D721Med (cell line): Measurements from ENCODE around the gene ZSCAN16.
A peak's percentile ranks its signal among the peaks of the same experiment; 100 is the strongest.

Experiments used
- DNase-seq: peaks from one replicate; pipeline ENCODE4 v3.0.0; 2011; ENCODE audit warnings: low spot score; ENCODE audit not compliant: insufficient read length
- FAIRE-seq: peaks from 2 replicates; lab custom pipeline; 2011; peaks lifted over from hg19 to GRCh38; lab: Jason Lieb, UNC
- TF ChIP-seq, protein P1 (sequence below): IDR thresholded peaks from 2 replicates; pipeline ENCODE4 v1.5.1; 2012; ENCODE audit warnings: mild to moderate bottlenecking, control low read depth; ENCODE audit not compliant: insufficient read depth; ENCODE audit errors: missing control alignments

The ZSCAN16 gene

DNA sequence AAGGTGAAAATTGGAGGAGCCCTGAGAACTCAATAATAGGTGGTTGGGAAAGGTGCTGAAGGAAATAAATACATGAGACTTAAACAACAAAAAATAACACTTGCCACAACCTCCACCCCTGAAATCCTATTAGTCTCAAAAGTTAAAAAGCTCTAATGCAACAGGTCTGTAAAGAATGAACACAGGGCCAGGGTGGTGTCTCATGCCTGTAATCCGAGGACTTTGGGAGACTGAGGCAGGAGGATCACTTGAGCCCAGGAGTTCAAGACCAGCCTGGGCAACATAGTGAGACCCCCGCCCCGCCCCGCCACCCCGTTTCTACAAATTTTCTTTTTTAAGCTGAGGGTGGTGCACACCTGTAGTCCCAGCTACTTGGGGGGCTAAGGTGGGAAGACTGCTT, 16.2 kb downstream of the ZSCAN16 start:
- FAIRE-seq = no peak
- TF ChIP-seq, protein P1, sequence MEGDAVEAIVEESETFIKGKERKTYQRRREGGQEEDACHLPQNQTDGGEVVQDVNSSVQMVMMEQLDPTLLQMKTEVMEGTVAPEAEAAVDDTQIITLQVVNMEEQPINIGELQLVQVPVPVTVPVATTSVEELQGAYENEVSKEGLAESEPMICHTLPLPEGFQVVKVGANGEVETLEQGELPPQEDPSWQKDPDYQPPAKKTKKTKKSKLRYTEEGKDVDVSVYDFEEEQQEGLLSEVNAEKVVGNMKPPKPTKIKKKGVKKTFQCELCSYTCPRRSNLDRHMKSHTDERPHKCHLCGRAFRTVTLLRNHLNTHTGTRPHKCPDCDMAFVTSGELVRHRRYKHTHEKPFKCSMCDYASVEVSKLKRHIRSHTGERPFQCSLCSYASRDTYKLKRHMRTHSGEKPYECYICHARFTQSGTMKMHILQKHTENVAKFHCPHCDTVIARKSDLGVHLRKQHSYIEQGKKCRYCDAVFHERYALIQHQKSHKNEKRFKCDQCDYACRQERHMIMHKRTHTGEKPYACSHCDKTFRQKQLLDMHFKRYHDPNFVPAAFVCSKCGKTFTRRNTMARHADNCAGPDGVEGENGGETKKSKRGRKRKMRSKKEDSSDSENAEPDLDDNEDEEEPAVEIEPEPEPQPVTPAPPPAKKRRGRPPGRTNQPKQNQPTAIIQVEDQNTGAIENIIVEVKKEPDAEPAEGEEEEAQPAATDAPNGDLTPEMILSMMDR = no peak
- no peak for DNase-seq

DNA sequence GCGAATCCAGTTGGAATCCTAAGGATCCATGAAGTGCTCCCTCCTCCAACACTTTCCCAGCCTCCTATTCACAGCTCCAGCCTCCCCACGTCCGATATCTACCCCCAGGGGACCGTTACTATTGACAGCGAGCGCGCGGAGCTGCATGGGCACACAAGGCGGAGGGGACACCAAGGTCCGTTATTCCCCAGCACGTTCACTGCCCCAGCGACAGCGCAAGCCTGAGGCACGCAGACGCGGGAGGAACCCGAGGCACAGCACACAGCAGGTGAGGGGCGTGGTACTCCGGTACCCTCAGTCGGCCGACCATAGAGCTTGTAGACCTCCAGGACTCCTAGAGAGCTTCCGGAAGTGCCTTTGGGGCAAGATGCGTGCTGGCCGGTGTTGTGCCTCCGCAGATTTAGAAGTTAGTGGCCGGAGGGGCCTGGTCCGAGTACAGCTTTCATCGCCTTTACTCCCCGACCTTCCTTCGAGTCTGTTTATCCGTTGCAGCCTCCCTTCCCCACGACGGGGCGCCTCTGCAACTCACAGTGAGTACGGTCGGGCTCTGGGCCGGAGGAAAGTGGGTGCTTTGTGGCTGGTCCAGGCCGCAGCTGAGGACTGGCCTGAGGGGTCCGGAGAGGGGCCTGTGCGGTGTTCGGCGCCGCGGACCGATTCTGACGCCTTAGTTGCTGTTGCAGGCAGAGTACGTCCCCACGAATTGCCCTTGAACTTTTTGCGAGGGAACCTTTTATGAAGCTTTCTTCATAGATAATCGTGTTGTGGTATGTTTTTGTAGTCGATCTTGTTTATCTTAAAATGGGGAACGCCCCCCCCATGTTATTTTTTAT, 17.3 kb downstream of the ZSCAN16 start, which contains the start of gene ZKSCAN8:
Gene ZKSCAN8, plus strand, starts transcription at position 384 of the 830 bp plus-strand sequence. CDS start 6,525 bp downstream, outside the sequence.
- TF ChIP-seq, protein P1 = no peak
- no peak for FAIRE-seq
- DNase-seq = peak; percentile 85

DNA sequence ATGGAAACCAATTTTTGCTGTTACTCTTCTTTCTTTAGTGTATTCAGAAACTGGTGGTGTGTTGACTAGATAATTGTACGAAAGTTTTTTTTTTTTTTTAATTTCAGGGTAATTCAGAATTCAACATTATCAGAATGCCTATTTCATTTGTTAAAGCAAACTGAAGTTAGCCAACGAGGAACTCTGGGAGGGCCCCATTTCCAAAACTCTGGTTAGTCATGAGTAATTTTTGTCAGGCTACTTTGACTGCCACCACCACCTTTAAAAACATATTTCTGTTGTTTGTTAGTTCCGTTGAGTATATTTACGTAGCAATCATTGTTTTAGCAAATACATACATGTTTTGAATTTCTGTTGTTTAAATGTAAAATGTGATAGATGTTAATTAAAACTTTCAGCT, 18.0 kb downstream of the ZSCAN16 start:
- TF ChIP-seq, protein P1 = no peak
- DNase-seq (no peak), FAIRE-seq (no peak)

DNA sequence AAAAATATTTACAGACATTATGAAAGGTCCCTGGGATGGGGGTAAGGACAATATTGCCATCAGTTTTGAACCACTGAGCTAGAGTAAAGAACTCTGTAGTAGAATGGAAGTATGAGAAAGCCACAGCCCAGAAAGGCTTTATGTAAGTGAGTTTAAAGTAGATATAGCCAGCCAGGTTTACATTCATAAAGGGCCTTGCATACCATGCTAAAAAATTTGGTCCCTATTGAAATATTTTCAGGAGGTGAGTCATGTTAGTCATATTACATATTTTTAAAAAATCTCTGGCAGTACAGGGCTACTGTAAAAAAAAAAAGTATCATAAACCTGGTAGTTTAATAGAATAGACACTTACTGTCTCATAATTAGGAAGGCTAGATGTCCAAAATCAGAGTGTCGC, 20.8 kb downstream of the ZSCAN16 start:
- no peak for FAIRE-seq
- DNase-seq = no peak
- TF ChIP-seq, protein P1 = no peak

DNA sequence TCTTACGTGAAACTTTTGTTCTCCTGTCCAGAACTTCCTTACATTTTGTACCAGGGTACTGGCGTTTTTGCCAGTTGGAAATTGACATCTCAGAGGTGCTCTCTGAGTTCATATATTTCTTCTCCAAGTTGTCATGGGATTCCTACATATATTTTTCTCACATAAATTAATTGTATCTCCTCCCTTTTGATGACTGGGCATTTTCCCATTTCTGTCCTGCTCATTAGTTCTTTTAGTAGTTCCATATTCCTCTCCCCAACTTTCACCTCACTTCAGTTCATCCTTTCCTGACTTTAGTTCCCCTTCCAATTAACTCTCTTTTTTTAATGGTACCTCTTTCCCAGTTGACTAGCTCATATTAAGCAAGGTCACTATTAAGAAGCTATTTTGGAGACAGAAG, 28.1 kb downstream of the ZSCAN16 start:
- DNase-seq (no peak), FAIRE-seq (no peak)
- TF ChIP-seq, protein P1 = no peak

DNA sequence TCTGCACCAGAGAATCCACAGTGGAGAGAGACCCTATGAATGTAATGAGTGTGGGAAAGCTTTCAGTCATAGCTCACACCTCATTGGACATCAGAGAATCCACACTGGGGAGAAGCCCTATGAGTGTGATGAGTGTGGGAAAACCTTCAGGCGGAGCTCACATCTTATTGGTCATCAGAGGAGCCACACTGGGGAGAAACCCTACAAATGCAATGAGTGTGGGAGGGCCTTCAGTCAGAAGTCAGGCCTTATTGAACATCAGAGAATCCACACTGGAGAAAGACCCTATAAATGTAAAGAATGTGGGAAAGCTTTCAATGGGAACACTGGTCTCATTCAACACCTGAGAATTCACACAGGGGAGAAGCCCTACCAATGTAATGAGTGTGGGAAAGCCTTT, 29.1 kb downstream of the ZSCAN16 start:
- TF ChIP-seq, protein P1 = no peak
- DNase-seq = no peak
- no peak for FAIRE-seq

DNA sequence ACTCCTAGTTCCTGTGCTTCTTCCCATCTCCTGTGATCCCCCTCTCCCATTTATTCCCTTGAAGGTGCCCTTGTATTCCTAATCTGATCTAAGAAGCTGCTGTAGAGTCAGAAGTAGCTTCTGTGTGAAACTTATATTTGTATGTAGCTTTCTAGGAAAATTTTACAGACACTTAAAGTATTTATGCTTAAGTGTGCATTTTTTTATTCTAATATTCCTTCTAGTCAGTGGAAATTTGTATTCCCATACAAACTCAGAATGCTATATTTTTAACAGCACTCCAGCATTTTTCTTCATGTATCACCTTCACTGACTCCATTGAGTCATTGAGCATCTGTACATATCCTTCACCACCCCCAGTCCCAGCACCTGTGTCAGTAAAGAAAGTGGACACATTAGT, 29.9 kb downstream of the ZSCAN16 start:
- TF ChIP-seq, protein P1 = no peak

More for the DNA sequence above, 29.9 kb downstream of the ZSCAN16 start:
- DNase-seq (no peak), FAIRE-seq (no peak)
